Erythroblast (primary cell): ENCODE results near the gene STARD13.

ENCODE experiments used
- GATA1 ChIP-seq: IDR thresholded peaks from 2 replicates; pipeline ENCODE4 v1.6.1; 2011; ENCODE audit warnings: low read depth, mild to moderate bottlenecking, control low read depth, low read length, moderate library complexity
- POLR2A ChIP-seq: IDR thresholded peaks from 2 replicates; pipeline ENCODE4 v1.6.1; 2011; ENCODE audit warnings: mild to moderate bottlenecking, low read length

DNA sequence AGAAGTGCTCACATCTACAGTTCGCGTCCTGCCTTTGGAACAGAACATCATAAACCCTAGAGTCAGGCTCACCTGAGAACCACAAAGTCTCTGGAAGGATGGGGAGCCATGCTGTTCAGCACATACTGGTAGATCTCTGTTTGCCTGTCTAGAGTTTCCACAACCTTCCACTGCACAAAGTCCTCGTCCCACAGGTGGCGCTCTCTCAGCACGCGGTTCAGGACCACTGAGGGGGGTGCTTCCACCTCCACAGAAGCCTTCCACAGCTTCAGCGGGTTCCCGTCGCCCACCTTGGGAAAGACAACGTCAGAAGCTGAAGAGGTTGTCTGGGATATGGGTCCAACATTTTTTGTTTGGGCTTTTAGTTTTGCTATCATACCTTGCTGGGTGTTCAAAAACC is 175.8 kb downstream of the STARD13 start:
- TF ChIP-seq POLR2A, result no peak
- TF ChIP-seq GATA1, result no peak
